B cell (primary cell): ENCODE results near the gene CCDC30.

Source experiments
- EZH2 ChIP-seq: IDR thresholded peaks from 2 replicates; pipeline ENCODE4 v1.6.1; 2012; ENCODE audit warnings: borderline replicate concordance, low read depth, mild to moderate bottlenecking, moderate library complexity, low read length; ENCODE audit not compliant: insufficient read depth, poor library complexity, severe bottlenecking
- TF ChIP-seq, protein P1 (sequence below): fragments of 200-600 bp; IDR thresholded peaks from one replicate; pipeline ENCODE4 v1.8.0; 2022; ENCODE audit warnings: antibody characterized with exemption, mild to moderate bottlenecking

DNA sequence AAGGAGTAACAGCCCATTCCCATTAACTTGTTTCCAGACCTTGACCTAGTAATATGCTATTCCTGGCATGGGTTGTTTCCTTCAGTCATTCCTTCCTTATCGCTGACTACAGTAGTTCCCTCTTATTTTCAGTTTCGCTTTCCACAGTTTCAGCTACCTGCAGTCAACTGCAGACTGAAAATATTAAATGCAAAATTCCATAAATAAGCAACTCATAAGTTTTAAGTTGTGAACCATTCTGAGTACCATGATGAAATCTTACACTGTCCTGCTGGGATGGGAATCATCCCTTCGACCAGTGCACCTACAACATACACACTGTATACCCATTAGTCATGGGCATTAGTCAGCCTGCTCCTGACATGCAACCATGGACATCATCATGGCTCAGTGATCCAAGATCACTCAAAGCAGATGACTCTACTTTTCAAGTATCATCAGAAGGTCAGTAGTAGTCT is 66.7 kb downstream of the CCDC30 start:
- TF ChIP-seq, protein P1, sequence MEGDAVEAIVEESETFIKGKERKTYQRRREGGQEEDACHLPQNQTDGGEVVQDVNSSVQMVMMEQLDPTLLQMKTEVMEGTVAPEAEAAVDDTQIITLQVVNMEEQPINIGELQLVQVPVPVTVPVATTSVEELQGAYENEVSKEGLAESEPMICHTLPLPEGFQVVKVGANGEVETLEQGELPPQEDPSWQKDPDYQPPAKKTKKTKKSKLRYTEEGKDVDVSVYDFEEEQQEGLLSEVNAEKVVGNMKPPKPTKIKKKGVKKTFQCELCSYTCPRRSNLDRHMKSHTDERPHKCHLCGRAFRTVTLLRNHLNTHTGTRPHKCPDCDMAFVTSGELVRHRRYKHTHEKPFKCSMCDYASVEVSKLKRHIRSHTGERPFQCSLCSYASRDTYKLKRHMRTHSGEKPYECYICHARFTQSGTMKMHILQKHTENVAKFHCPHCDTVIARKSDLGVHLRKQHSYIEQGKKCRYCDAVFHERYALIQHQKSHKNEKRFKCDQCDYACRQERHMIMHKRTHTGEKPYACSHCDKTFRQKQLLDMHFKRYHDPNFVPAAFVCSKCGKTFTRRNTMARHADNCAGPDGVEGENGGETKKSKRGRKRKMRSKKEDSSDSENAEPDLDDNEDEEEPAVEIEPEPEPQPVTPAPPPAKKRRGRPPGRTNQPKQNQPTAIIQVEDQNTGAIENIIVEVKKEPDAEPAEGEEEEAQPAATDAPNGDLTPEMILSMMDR = no peak
- TF ChIP-seq EZH2 = no peak
